ENCODE results near the gene ZNF32. TPM values are rescaled to one million over a fixed set of nuclear protein-coding genes. Genes with fewer than 3 reads are reported as not detected.

The ZNF32 gene
- total RNA-seq, 1 experiment from 2014 or later, result 16.7 TPM

GRCh38 chr10:43685744-43686143 is 37.1 kb upstream of the ZNF32 start:
- Histone ChIP-seq H2AFZ (ENCODE audit: low read length) (no peak overlapping the region), H3K4me3 (ENCODE audit: low read length) (no peak overlapping the region), H4K20me1 (ENCODE audit: low read length) (no peaks in the 10 kb centered on the region), H3K9me2 (replicated peaks; ENCODE audit: low read length) (no peaks in the 10 kb centered on the region), H3F3A (ENCODE audit: low read length, unreplicated experiment) (no peaks in the 10 kb centered on the region), H3K79me2 (ENCODE audit: low read length) (no peaks in the 10 kb centered on the region), H3K9ac (ENCODE audit: low read length) (no peak overlapping the region), H3K27me3 (ENCODE audit: low read length) (no peaks in the 10 kb centered on the region; the same call in 1 of the 2 replicates), H3K4me1 (ENCODE audit: insufficient read depth, low read length) (0 out of 2 replicates have a peak, but pooled peaks cover 8% of the 10 kb centered on the region), H3K27ac (ENCODE audit: low read length) (no peak overlapping the region), H3K4me2 (ENCODE audit: low read length) (no peak overlapping the region), H3K36me3 (ENCODE audit: low read depth, low read length) (no peaks in the 10 kb centered on the region), H3K9me3 (ENCODE audit: low read length) (0 out of 2 replicates have a peak, but pooled peaks cover 3% of the 10 kb centered on the region)
- no TSS peak for BruUV-seq (replicated peaks)
- intact Hi-C loops (cut with micrococcal nuclease), result no loop called here
- POLR2A ChIA-PET (ENCODE audit: unreplicated experiment), result no interaction called here
- CTCF ChIA-PET, result no interaction called here
- ATAC-seq (no peak), DNase-seq (no peak)
- TF ChIP-seq EZH2 (IDR thresholded peaks at IDR 0.05; ENCODE audit: low read length, unreplicated experiment) (no peak), EZH2phosphoT487 (IDR thresholded peaks at IDR 0.05; ENCODE audit: borderline replicate concordance, low read length) (no peak), CTCF (conservative IDR thresholded peaks at IDR 0.05; ENCODE audit: low read depth, low read length) (no peak)

GRCh38 chr10:43684292-43684559 is 35.5 kb upstream of the ZNF32 start:
- Histone ChIP-seq H3K9me2 (replicated peaks; ENCODE audit: low read length) (no peaks in the 10 kb centered on the region), H3K9me3 (ENCODE audit: low read length) (0 out of 2 replicates have a peak, but pooled peaks cover 3% of the 10 kb centered on the region), H3K4me3 (ENCODE audit: low read length) (no peak overlapping the region), H2AFZ (ENCODE audit: low read length) (no peak overlapping the region), H3K79me2 (ENCODE audit: low read length) (no peaks in the 10 kb centered on the region), H3K27ac (ENCODE audit: low read length) (no peak overlapping the region), H3K27me3 (ENCODE audit: low read length) (no peaks in the 10 kb centered on the region), H3K36me3 (ENCODE audit: low read depth, low read length) (no peaks in the 10 kb centered on the region), H4K20me1 (ENCODE audit: low read length) (no peaks in the 10 kb centered on the region), H3K4me1 (ENCODE audit: insufficient read depth, low read length) (peaks cover 11% of the 10 kb centered on the region; the same call in 1 of the 2 replicates), H3K4me2 (ENCODE audit: low read length) (no peak overlapping the region), H3F3A (ENCODE audit: low read length, unreplicated experiment) (no peaks in the 10 kb centered on the region), H3K9ac (ENCODE audit: low read length) (no peak overlapping the region)
- TF ChIP-seq CTCF (conservative IDR thresholded peaks at IDR 0.05; ENCODE audit: low read depth, low read length) (no peak), EZH2 (IDR thresholded peaks at IDR 0.05; ENCODE audit: low read length, unreplicated experiment) (no peak), EZH2phosphoT487 (IDR thresholded peaks at IDR 0.05; ENCODE audit: borderline replicate concordance, low read length) (no peak)
- POLR2A ChIA-PET (ENCODE audit: unreplicated experiment), result no interaction called here
- intact Hi-C loops (cut with micrococcal nuclease), result no loop called here
- ATAC-seq (no peak), DNase-seq (no peak)
- CTCF ChIA-PET, result no interaction called here
- BruUV-seq (replicated peaks), result no TSS peak

DNA sequence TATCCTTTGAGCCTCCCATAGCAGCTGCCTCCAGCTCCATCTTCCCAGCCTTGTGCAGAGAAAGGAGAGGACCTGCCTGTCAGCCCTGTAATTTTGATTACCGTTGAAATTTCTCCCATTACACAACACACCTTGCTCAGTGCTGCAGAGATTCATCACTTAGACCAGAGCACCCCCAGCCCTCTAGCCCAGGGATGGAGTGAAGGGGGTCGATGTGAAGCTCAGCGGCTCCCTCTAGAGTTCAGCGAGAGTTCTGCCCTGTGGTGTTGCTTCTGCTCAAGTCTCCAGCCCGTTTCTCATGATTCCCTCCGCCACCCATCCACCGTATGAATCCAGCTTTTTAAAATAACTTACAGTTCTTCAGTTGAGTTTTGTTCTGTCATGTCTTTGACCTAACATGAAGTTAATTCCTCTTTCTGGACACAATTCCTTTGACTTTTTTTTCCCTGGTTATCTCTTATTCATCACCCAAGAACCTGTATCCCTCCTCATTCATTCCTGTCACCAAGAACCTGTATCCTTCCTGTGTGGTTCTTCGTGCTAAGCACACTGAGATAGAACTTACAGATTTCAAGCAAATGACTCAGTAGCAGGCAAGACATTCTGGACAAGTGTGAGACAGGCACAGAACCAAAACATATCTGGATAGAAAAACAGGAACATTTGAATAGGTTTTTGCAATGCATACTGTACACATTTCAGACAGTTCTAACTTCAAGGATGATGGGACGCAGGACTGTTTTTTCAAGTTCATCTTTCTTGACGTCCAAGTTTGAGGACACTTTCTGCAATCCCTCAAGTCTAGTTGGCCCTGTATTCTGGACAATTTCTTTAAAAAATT is 35.0 kb upstream of the ZNF32 start:
- Histone ChIP-seq H3K79me2 (ENCODE audit: low read length) (no peaks in the 10 kb centered on the region), H3K9ac (ENCODE audit: low read length) (no peak overlapping the region), H3F3A (ENCODE audit: low read length, unreplicated experiment) (no peaks in the 10 kb centered on the region), H3K4me2 (ENCODE audit: low read length) (no peak overlapping the region), H3K27me3 (ENCODE audit: low read length) (no peaks in the 10 kb centered on the region), H4K20me1 (ENCODE audit: low read length) (no peaks in the 10 kb centered on the region), H3K9me3 (ENCODE audit: low read length) (0 out of 2 replicates have a peak, but pooled peaks cover 3% of the 10 kb centered on the region), H3K9me2 (replicated peaks; ENCODE audit: low read length) (no peaks in the 10 kb centered on the region), H3K36me3 (ENCODE audit: low read depth, low read length) (no peaks in the 10 kb centered on the region), H3K27ac (ENCODE audit: low read length) (no peak overlapping the region), H3K4me1 (ENCODE audit: insufficient read depth, low read length) (peaks cover 10% of the 10 kb centered on the region; the same call in 1 of the 2 replicates), H3K4me3 (ENCODE audit: low read length) (no peak overlapping the region), H2AFZ (ENCODE audit: low read length) (no peak overlapping the region)
- TF ChIP-seq EZH2phosphoT487 (IDR thresholded peaks at IDR 0.05; ENCODE audit: borderline replicate concordance, low read length) (no peak), CTCF (conservative IDR thresholded peaks at IDR 0.05; ENCODE audit: low read depth, low read length) (peak; percentile 69)
- CTCF ChIA-PET, result no interaction called here
- ATAC-seq (peak; percentile 35; the same call in 1 of the 2 replicates), DNase-seq (peak; percentile 25)
- intact Hi-C loops (cut with micrococcal nuclease), result no loop called here
- POLR2A ChIA-PET (ENCODE audit: unreplicated experiment), result no interaction called here
- BruUV-seq (replicated peaks), result no TSS peak
